Endothelial cell of umbilical vein (primary cell): ENCODE results near the gene SLIT1.

Source experiments
- EZH2 ChIP-seq: IDR thresholded peaks from 2 replicates; pipeline ENCODE4 v1.6.1; 2012; ENCODE audit warnings: borderline replicate concordance, low read depth, mild to moderate bottlenecking, moderate library complexity, low read length, inconsistent platforms; ENCODE audit not compliant: severe bottlenecking
- MYC ChIP-seq: IDR thresholded peaks from one replicate; pipeline ENCODE4 v1.6.1; 2011; ENCODE audit warnings: mild to moderate bottlenecking, low read depth, low read length
- POLR2A ChIP-seq: IDR thresholded peaks from 2 replicates; pipeline ENCODE4 v1.6.1; 2012; ENCODE audit warnings: low read depth, mild to moderate bottlenecking, control low read depth, low read length
- TF ChIP-seq, protein P1 (sequence below), 2 donors: IDR thresholded peaks; 1 replicate in 1 of 2; 2 replicates in 1 of 2; pipeline ENCODE4 v1.5.1; 2011; ENCODE audit warnings: low read length in 2 of 2, mild to moderate bottlenecking in 2 of 2, moderate library complexity in 2 of 2, control low read depth in 1 of 2, inconsistent platforms in 1 of 2, low read depth in 1 of 2; ENCODE audit not compliant: insufficient read depth in 1 of 2; ENCODE audit errors: extremely low read depth in 1 of 2

- TF ChIP-seq EZH2 (no peak), MYC (no peak), POLR2A (no peak)
- TF ChIP-seq, protein P1, sequence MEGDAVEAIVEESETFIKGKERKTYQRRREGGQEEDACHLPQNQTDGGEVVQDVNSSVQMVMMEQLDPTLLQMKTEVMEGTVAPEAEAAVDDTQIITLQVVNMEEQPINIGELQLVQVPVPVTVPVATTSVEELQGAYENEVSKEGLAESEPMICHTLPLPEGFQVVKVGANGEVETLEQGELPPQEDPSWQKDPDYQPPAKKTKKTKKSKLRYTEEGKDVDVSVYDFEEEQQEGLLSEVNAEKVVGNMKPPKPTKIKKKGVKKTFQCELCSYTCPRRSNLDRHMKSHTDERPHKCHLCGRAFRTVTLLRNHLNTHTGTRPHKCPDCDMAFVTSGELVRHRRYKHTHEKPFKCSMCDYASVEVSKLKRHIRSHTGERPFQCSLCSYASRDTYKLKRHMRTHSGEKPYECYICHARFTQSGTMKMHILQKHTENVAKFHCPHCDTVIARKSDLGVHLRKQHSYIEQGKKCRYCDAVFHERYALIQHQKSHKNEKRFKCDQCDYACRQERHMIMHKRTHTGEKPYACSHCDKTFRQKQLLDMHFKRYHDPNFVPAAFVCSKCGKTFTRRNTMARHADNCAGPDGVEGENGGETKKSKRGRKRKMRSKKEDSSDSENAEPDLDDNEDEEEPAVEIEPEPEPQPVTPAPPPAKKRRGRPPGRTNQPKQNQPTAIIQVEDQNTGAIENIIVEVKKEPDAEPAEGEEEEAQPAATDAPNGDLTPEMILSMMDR (IDR thresholded peaks at IDR 0.05; ENCODE audit: extremely low read depth in 1 of 2, insufficient read depth in 1 of 2, low read depth in 1 of 2, low read length in 2 of 2) = no peak
Measured at GRCh38 chr10:97059872-97060205, 125.9 kb downstream of the SLIT1 start.
